Mesenchymal stem cell (in vitro differentiated cells and primary cell): ENCODE results near the gene PTGS1.

Experiments
- DNase-seq: peaks from one replicate; pipeline ENCODE4 v3.0.0-alpha.2; 2013
- H2AFZ ChIP-seq: one replicate; pipeline ENCODE4 v1.6.1; 2013; ENCODE audit warnings: low read depth, mild to moderate bottlenecking, control low read depth, inconsistent platforms, low read length, moderate library complexity
- H2AK5ac ChIP-seq: 2 replicates; pipeline ENCODE4 v1.6.1; 2013; ENCODE audit warnings: low read length, moderate library complexity, mild to moderate bottlenecking, inconsistent platforms; ENCODE audit not compliant: severe bottlenecking
- H2BK120ac ChIP-seq: one replicate; pipeline ENCODE4 v1.6.1; 2013; ENCODE audit warnings: low read depth, mild to moderate bottlenecking, inconsistent platforms, low read length, moderate library complexity
- H2BK12ac ChIP-seq, 2 experiments: one replicate each; pipeline ENCODE4 v1.6.1; 2013; ENCODE audit warnings: inconsistent platforms in 2 of 2, low read length in 2 of 2, mild to moderate bottlenecking in 2 of 2, moderate library complexity in 2 of 2, control low read depth in 1 of 2
- H2BK15ac ChIP-seq: one replicate; pipeline ENCODE4 v1.6.1; 2013; ENCODE audit warnings: mild to moderate bottlenecking, low read depth, inconsistent platforms; ENCODE audit not compliant: poor library complexity, severe bottlenecking
- H2BK5ac ChIP-seq: 2 replicates; pipeline ENCODE4 v1.6.1; 2013; ENCODE audit warnings: low read depth, mild to moderate bottlenecking, low read length, control low read depth, inconsistent platforms; ENCODE audit not compliant: poor library complexity, severe bottlenecking
- H3K14ac ChIP-seq, 2 experiments: one replicate each; pipeline ENCODE4 v1.6.1; 2013; ENCODE audit warnings: inconsistent platforms in 2 of 2, low read length in 2 of 2, control low read depth in 1 of 2, mild to moderate bottlenecking in 1 of 2, moderate library complexity in 1 of 2
- H3K18ac ChIP-seq, 2 experiments: one replicate each; pipeline ENCODE4 v1.6.1; 2013; ENCODE audit warnings: inconsistent platforms in 2 of 2, low read length in 2 of 2, control low read depth in 1 of 2, low read depth in 1 of 2, mild to moderate bottlenecking in 1 of 2
- H3K23ac ChIP-seq, 2 experiments: one replicate each; pipeline ENCODE4 v1.6.1; 2013; ENCODE audit warnings: inconsistent platforms in 2 of 2, low read length in 2 of 2, mild to moderate bottlenecking in 2 of 2, moderate library complexity in 2 of 2, control low read depth in 1 of 2
- H3K27ac ChIP-seq: 2 replicates; pipeline ENCODE4 v1.5.1; 2013; ENCODE audit warnings: mild to moderate bottlenecking, moderate library complexity, low read length, control low read depth, inconsistent platforms; ENCODE audit not compliant: poor library complexity, severe bottlenecking
- H3K27me3 ChIP-seq, 2 experiments: 2 replicates each; pipeline versions ENCODE4 v1.6.1 to v1.7.0; 2013; ENCODE audit warnings: low read length in 2 of 2, mild to moderate bottlenecking in 2 of 2, moderate library complexity in 2 of 2, control low read depth in 1 of 2, inconsistent platforms in 1 of 2; ENCODE audit not compliant: control insufficient read depth in 1 of 2, insufficient read depth in 1 of 2
- H3K36me3 ChIP-seq, 2 experiments: 2 replicates each; pipeline versions ENCODE4 v1.6.1 to v1.7.0; 2013; ENCODE audit warnings: low read length in 2 of 2, control low read depth in 1 of 2, inconsistent platforms in 1 of 2, low read depth in 1 of 2, mild to moderate bottlenecking in 1 of 2; ENCODE audit not compliant: insufficient read depth in 2 of 2, control insufficient read depth in 1 of 2
- H3K4ac ChIP-seq, 2 experiments: one replicate each; pipeline ENCODE4 v1.6.1; 2013; ENCODE audit warnings: inconsistent platforms in 2 of 2, low read length in 2 of 2, mild to moderate bottlenecking in 2 of 2, moderate library complexity in 2 of 2, control low read depth in 1 of 2, low read depth in 1 of 2
- H3K4me1 ChIP-seq: 2 replicates; pipeline ENCODE4 v1.6.1; 2013; ENCODE audit warnings: low read depth, low read length, control low read depth; ENCODE audit not compliant: control insufficient read depth, insufficient read depth
- H3K4me2 ChIP-seq: 2 replicates; pipeline ENCODE4 v1.6.1; 2013; ENCODE audit warnings: low read length, mild to moderate bottlenecking, inconsistent platforms; ENCODE audit not compliant: poor library complexity, severe bottlenecking
- H3K4me3 ChIP-seq, 2 experiments: 2 replicates each; pipeline versions ENCODE4 v1.5.1 to v1.7.0; 2013; ENCODE audit warnings: low read length in 2 of 2, mild to moderate bottlenecking in 2 of 2, control low read depth in 1 of 2, low read depth in 1 of 2; ENCODE audit not compliant: insufficient read depth in 1 of 2
- H3K79me1 ChIP-seq: replicated peaks from 2 replicates; pipeline ENCODE4 v1.6.1; 2013; ENCODE audit warnings: mild to moderate bottlenecking, control low read depth, low read length, inconsistent platforms; ENCODE audit not compliant: poor library complexity, severe bottlenecking
- H3K9ac ChIP-seq: 2 replicates; pipeline ENCODE4 v1.7.0; 2013; ENCODE audit warnings: mild to moderate bottlenecking, low read length, moderate library complexity
- H3K9me3 ChIP-seq: 2 replicates; pipeline ENCODE4 v1.7.0; 2013; ENCODE audit warnings: mild to moderate bottlenecking, low read length; ENCODE audit not compliant: control insufficient read depth
- H4K8ac ChIP-seq: one replicate; pipeline ENCODE4 v1.6.1; 2013; ENCODE audit warnings: inconsistent platforms, mild to moderate bottlenecking, low read length, moderate library complexity
- H4K91ac ChIP-seq: one replicate; pipeline ENCODE4 v1.6.1; 2013; ENCODE audit warnings: mild to moderate bottlenecking, low read length, inconsistent platforms
- WGBS: methylation state at CpG from one replicate; pipeline ENCODE4 v1.1.7; 2013; ENCODE audit warnings: mixed read lengths; 5-methylcytosine and 5-hydroxymethylcytosine counted together

Gene PTGS1

GRCh38 chr9:122372856-122373845 is 2.3 kb downstream of the PTGS1 start:
- H3K9me3 ChIP-seq = no peaks in the 10 kb centered on the region
- H3K79me1 ChIP-seq = peaks cover 2% of the 10 kb centered on the region
- H3K27ac ChIP-seq = no peak overlapping the region
- no peak overlapping the region for H2AFZ ChIP-seq
- peak overlapping the region in 1 of 2 experiments; percentile 86 for H3K4me3 ChIP-seq
- no peak overlapping the region for H2BK12ac ChIP-seq
- no peak overlapping the region for H3K23ac ChIP-seq
- H3K36me3 ChIP-seq = peaks cover 0 to 4% of the 10 kb centered on the region in 2 experiments
- H2BK120ac ChIP-seq = no peak overlapping the region
- H3K9ac ChIP-seq = no peak overlapping the region
- H3K18ac ChIP-seq = no peak overlapping the region
- H2AK5ac ChIP-seq = no peak overlapping the region
- no peak overlapping the region for H2BK15ac ChIP-seq
- H3K4ac ChIP-seq = no peak overlapping the region
- DNase-seq = no peak
- no peak overlapping the region for H4K91ac ChIP-seq
- WGBS = 84% methylated on average over 19 of the region's 19 CpGs
- H2BK5ac ChIP-seq = no peak overlapping the region
- H3K27me3 ChIP-seq = no peaks in the 10 kb centered on the region
- H3K4me2 ChIP-seq = no peak overlapping the region
- H3K4me1 ChIP-seq = peaks cover 34% of the 10 kb centered on the region
- no peak overlapping the region for H4K8ac ChIP-seq
- no peak overlapping the region for H3K14ac ChIP-seq

GRCh38 chr9:122374885-122375420 is 4.1 kb downstream of the PTGS1 start:
- H2BK120ac ChIP-seq = no peak overlapping the region
- H3K14ac ChIP-seq = no peak overlapping the region
- H2BK15ac ChIP-seq = no peak overlapping the region
- peak overlapping the region; percentile 60 for H2AFZ ChIP-seq
- no peak overlapping the region for H3K4ac ChIP-seq
- no peak overlapping the region for H4K8ac ChIP-seq
- H3K4me3 ChIP-seq = peak overlapping the region in 1 of 2 experiments; percentile 69
- H3K4me2 ChIP-seq = peak overlapping the region; percentile 4
- H3K18ac ChIP-seq = peak overlapping the region in 1 of 2 experiments; percentile 54
- 22% methylated on average over 12 of the region's 14 CpGs for WGBS
- H3K9me3 ChIP-seq = peaks cover 6% of the 10 kb centered on the region
- peaks cover 34% of the 10 kb centered on the region for H3K4me1 ChIP-seq
- no peaks in the 10 kb centered on the region for H3K27me3 ChIP-seq
- no peak overlapping the region for H2BK12ac ChIP-seq
- no peak overlapping the region for H2AK5ac ChIP-seq
- peak overlapping the region; percentile 78 for H3K9ac ChIP-seq
- H2BK5ac ChIP-seq = no peak overlapping the region
- H3K79me1 ChIP-seq = peaks cover 2% of the 10 kb centered on the region
- no peak overlapping the region for H3K23ac ChIP-seq
- peak overlapping the region; percentile 8 for H4K91ac ChIP-seq
- peak; percentile 66 for DNase-seq
- no peak overlapping the region for H3K27ac ChIP-seq
- peaks cover 0 to 22% of the 10 kb centered on the region in 2 experiments for H3K36me3 ChIP-seq

- H3K4me3 ChIP-seq = no peak overlapping the region
- no peak overlapping the region for H4K8ac ChIP-seq
- H3K79me1 ChIP-seq = peaks cover 2% of the 10 kb centered on the region
- H3K36me3 ChIP-seq = peaks cover 0 to 37% of the 10 kb centered on the region in 2 experiments
- DNase-seq = no peak
- H3K9ac ChIP-seq = peak overlapping the region; percentile 19
- H3K23ac ChIP-seq = no peak overlapping the region
- no peak overlapping the region for H3K14ac ChIP-seq
- no peak overlapping the region for H3K27ac ChIP-seq
- peaks cover 25% of the 10 kb centered on the region for H3K4me1 ChIP-seq
- no peak overlapping the region for H4K91ac ChIP-seq
- H2BK5ac ChIP-seq = no peak overlapping the region
- no peak overlapping the region for H2BK120ac ChIP-seq
- 87% methylated on average over 1 of the region's 1 CpG for WGBS
- no peak overlapping the region for H3K18ac ChIP-seq
- no peak overlapping the region for H2AK5ac ChIP-seq
- no peak overlapping the region for H2BK15ac ChIP-seq
- H2AFZ ChIP-seq = no peak overlapping the region
- no peak overlapping the region for H3K4me2 ChIP-seq
- no peaks in the 10 kb centered on the region for H3K27me3 ChIP-seq
- H3K9me3 ChIP-seq = peaks cover 6% of the 10 kb centered on the region
- H3K4ac ChIP-seq = no peak overlapping the region
- H2BK12ac ChIP-seq = no peak overlapping the region
Measured at GRCh38 chr9:122376796-122377195, 6.0 kb downstream of the PTGS1 start.
